Measurements from ENCODE around the gene NRP1. TPM values are rescaled to one million over a fixed set of nuclear protein-coding genes. Genes with fewer than 3 reads are reported as not detected.

NRP1 gene
- polyA plus RNA-seq, 1 of the 3 experiments (the other 2 are of a cell fraction): 129 TPM

DNA sequence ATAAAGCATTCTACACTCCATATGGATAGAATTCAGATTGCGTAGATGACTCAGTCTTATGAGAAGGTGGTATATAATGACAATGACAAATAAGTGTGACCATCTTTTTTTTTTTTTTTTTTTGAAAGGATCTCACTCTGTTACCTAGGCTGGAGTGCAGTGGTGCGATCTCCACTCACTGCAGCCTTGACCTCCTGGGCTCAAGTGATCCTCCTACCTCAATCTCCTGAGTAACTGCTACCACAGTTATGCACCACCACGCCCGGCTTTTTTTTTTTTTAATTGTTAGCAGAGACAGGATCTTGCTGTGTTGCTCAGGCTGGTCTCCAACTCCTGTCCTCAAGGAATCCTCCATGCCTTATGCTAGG, 43.2 kb upstream of the NRP1 start (continued):
- TF ChIP-seq, protein P1, sequence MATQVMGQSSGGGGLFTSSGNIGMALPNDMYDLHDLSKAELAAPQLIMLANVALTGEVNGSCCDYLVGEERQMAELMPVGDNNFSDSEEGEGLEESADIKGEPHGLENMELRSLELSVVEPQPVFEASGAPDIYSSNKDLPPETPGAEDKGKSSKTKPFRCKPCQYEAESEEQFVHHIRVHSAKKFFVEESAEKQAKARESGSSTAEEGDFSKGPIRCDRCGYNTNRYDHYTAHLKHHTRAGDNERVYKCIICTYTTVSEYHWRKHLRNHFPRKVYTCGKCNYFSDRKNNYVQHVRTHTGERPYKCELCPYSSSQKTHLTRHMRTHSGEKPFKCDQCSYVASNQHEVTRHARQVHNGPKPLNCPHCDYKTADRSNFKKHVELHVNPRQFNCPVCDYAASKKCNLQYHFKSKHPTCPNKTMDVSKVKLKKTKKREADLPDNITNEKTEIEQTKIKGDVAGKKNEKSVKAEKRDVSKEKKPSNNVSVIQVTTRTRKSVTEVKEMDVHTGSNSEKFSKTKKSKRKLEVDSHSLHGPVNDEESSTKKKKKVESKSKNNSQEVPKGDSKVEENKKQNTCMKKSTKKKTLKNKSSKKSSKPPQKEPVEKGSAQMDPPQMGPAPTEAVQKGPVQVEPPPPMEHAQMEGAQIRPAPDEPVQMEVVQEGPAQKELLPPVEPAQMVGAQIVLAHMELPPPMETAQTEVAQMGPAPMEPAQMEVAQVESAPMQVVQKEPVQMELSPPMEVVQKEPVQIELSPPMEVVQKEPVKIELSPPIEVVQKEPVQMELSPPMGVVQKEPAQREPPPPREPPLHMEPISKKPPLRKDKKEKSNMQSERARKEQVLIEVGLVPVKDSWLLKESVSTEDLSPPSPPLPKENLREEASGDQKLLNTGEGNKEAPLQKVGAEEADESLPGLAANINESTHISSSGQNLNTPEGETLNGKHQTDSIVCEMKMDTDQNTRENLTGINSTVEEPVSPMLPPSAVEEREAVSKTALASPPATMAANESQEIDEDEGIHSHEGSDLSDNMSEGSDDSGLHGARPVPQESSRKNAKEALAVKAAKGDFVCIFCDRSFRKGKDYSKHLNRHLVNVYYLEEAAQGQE (IDR thresholded peaks at IDR 0.05; ENCODE audit: low read depth, low read length): no peak
- TF ChIP-seq RXRA (IDR thresholded peaks at IDR 0.05; ENCODE audit: borderline replicate concordance, low read depth): no peak
- no peak for TF ChIP-seq TCF12 (IDR thresholded peaks at IDR 0.05)
- no peak for TF ChIP-seq SIN3A (IDR thresholded peaks at IDR 0.05; ENCODE audit: borderline replicate concordance, low read depth, low read length)
- no peak for TF ChIP-seq PBX3 (IDR thresholded peaks at IDR 0.05)
- TF ChIP-seq, protein P2, sequence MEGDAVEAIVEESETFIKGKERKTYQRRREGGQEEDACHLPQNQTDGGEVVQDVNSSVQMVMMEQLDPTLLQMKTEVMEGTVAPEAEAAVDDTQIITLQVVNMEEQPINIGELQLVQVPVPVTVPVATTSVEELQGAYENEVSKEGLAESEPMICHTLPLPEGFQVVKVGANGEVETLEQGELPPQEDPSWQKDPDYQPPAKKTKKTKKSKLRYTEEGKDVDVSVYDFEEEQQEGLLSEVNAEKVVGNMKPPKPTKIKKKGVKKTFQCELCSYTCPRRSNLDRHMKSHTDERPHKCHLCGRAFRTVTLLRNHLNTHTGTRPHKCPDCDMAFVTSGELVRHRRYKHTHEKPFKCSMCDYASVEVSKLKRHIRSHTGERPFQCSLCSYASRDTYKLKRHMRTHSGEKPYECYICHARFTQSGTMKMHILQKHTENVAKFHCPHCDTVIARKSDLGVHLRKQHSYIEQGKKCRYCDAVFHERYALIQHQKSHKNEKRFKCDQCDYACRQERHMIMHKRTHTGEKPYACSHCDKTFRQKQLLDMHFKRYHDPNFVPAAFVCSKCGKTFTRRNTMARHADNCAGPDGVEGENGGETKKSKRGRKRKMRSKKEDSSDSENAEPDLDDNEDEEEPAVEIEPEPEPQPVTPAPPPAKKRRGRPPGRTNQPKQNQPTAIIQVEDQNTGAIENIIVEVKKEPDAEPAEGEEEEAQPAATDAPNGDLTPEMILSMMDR (IDR thresholded peaks at IDR 0.05): no peak
- TF ChIP-seq, protein P3, sequence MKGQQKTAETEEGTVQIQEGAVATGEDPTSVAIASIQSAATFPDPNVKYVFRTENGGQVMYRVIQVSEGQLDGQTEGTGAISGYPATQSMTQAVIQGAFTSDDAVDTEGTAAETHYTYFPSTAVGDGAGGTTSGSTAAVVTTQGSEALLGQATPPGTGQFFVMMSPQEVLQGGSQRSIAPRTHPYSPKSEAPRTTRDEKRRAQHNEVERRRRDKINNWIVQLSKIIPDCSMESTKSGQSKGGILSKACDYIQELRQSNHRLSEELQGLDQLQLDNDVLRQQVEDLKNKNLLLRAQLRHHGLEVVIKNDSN (IDR thresholded peaks at IDR 0.05; ENCODE audit: borderline replicate concordance, low read depth): no peak

- 0 out of 4 replicates have a peak overlapping the region, but pooled peaks of 1 of the 2 experiments have one; percentile 17 for H3K4me3 ChIP-seq (ENCODE audit: low read depth in 2 of 2, low read length in 1 of 2)
- H3K36me3 ChIP-seq (replicated peaks in 1 of 2; ENCODE audit: control insufficient read depth in 1 of 2, insufficient read depth in 2 of 2, low read length in 1 of 2): peaks cover 0 to 4% of the 10 kb centered on the region in 2 experiments
- peaks cover 8 to 17% of the 10 kb centered on the region in 2 experiments; a peak in 3 of 4 replicates for H3K4me1 ChIP-seq (ENCODE audit: control insufficient read depth in 1 of 2, insufficient read depth in 2 of 2, low read depth in 1 of 2, low read length in 1 of 2)
- no peaks in the 10 kb centered on the region; the same call in 1 of the 2 replicates for H3K9me3 ChIP-seq
- H3K9me2 ChIP-seq: no peaks in the 10 kb centered on the region
- TF ChIP-seq FOSL2 (IDR thresholded peaks at IDR 0.05; ENCODE audit: borderline replicate concordance, low read depth) (peak; percentile 44; the same call in 1 of the 2 replicates), ZBTB33 (IDR thresholded peaks at IDR 0.05; ENCODE audit: borderline replicate concordance, low read depth) (no peak), MEF2A (IDR thresholded peaks at IDR 0.05; ENCODE audit: borderline replicate concordance, low read depth) (0 out of 2 replicates have a peak, but pooled peaks have one; percentile 22)
- DNase-seq: no peak
- H3K4me2 ChIP-seq: peak overlapping the region; percentile 55; the same call in 1 of the 2 replicates
- H4K20me1 ChIP-seq (ENCODE audit: insufficient read depth): no peaks in the 10 kb centered on the region
- H3K79me2 ChIP-seq (ENCODE audit: insufficient read depth): no peaks in the 10 kb centered on the region
- no peaks in the 10 kb centered on the region for H3K27me3 ChIP-seq (ENCODE audit: insufficient read depth)
- POLR2A ChIA-PET: no interaction called here
- peak overlapping the region; percentile 14 to 78; a peak in 3 of 4 replicates for H3K27ac ChIP-seq (ENCODE audit: low read depth in 2 of 2, low read length in 1 of 2)
- CTCF ChIA-PET: no interaction called here
- H2AFZ ChIP-seq (ENCODE audit: low read depth): peak overlapping the region; percentile 74
- H3F3A ChIP-seq (replicated peaks; ENCODE audit: insufficient read depth): peaks cover 18% of the 10 kb centered on the region
- WGBS (ENCODE audit: low lambda C conversion rate): 33% methylated on average over 4 of the region's 4 CpGs
- no peak overlapping the region for H3K9ac ChIP-seq
Measured at GRCh38 chr10:33376976-33377657, 42.6 kb upstream of the NRP1 start.

Data from SK-N-SH (cell line).